ENCODE measurements around the gene GPRC5C. TPM values are rescaled to one million over a fixed set of nuclear protein-coding genes. Genes with fewer than 3 reads are reported as not detected.

Gene GPRC5C
- total and polyA plus RNA-seq, 4 donors: 41.9 to 81.4 (median 66.1) TPM

GRCh38 chr17:74413491-74413890 is 18.4 kb upstream of the GPRC5C start:
- Histone ChIP-seq H3K9ac (ENCODE audit: insufficient read depth in 1 of 2, low read length in 2 of 2) (no peak overlapping the region), H3K36me3 (ENCODE audit: control insufficient read depth in 4 of 4, insufficient read depth in 4 of 4, low read length in 4 of 4) (no peaks in the 10 kb centered on the region), H3K4me3 (no peak overlapping the region), H3K27ac (ENCODE audit: low read depth in 1 of 2, low read length in 1 of 2) (no peak overlapping the region), H3K9me3 (ENCODE audit: control insufficient read depth in 4 of 4, insufficient read depth in 3 of 4, low read length in 3 of 4) (peaks cover 0 to 2% (median 0%) of the 10 kb centered on the region in 4 donors), H3K4me1 (ENCODE audit: control insufficient read depth in 5 of 5, insufficient read depth in 5 of 5, low read length in 5 of 5) (peaks cover 0 to 1% (median 0%) of the 10 kb centered on the region in 5 donors), H3K27me3 (ENCODE audit: control insufficient read depth in 3 of 3, insufficient read depth in 3 of 3, low read length in 2 of 3) (no peaks in the 10 kb centered on the region)
- TF ChIP-seq CTCF (IDR thresholded peaks at IDR 0.05; ENCODE audit: control extremely low read depth, extremely low read depth): no peak
- ATAC-seq (ENCODE audit: insufficient read depth, low FRiP score): no peak
- DNase-seq: no peak
- WGBS, 2 donors: 78 to 85% methylated on average over 7 of the region's 7 CpGs

GRCh38 chr17:74414510-74414909 is 17.4 kb upstream of the GPRC5C start:
- DNase-seq (no peak), ATAC-seq (ENCODE audit: insufficient read depth, low FRiP score) (no peak)
- Histone ChIP-seq H3K9me3 (ENCODE audit: control insufficient read depth in 4 of 4, insufficient read depth in 3 of 4, low read length in 3 of 4) (peaks cover 0 to 2% (median 0%) of the 10 kb centered on the region in 4 donors), H3K27ac (ENCODE audit: low read depth in 1 of 2, low read length in 1 of 2) (no peak overlapping the region), H3K4me1 (ENCODE audit: control insufficient read depth in 5 of 5, insufficient read depth in 5 of 5, low read length in 5 of 5) (no peaks in the 10 kb centered on the region), H3K4me3 (no peak overlapping the region), H3K27me3 (ENCODE audit: control insufficient read depth in 3 of 3, insufficient read depth in 3 of 3, low read length in 2 of 3) (no peaks in the 10 kb centered on the region), H3K36me3 (ENCODE audit: control insufficient read depth in 4 of 4, insufficient read depth in 4 of 4, low read length in 4 of 4) (no peaks in the 10 kb centered on the region), H3K9ac (ENCODE audit: insufficient read depth in 1 of 2, low read length in 2 of 2) (no peak overlapping the region)
- 81 to 85% methylated on average over 3 of the region's 3 CpGs for WGBS, 2 donors
- no peak for TF ChIP-seq CTCF (IDR thresholded peaks at IDR 0.05; ENCODE audit: control extremely low read depth, extremely low read depth)

- no peak for ATAC-seq (ENCODE audit: insufficient read depth, low FRiP score)
- H3K27ac ChIP-seq (ENCODE audit: low read depth in 1 of 2, low read length in 1 of 2): no peak overlapping the region
- no peak for DNase-seq
- H3K9ac ChIP-seq (ENCODE audit: insufficient read depth in 1 of 2, low read length in 2 of 2): no peak overlapping the region
- no peaks in the 10 kb centered on the region for H3K27me3 ChIP-seq (ENCODE audit: control insufficient read depth in 3 of 3, insufficient read depth in 3 of 3, low read length in 2 of 3)
- H3K4me1 ChIP-seq (ENCODE audit: control insufficient read depth in 5 of 5, insufficient read depth in 5 of 5, low read length in 5 of 5): peaks cover 0 to 4% (median 0%) of the 10 kb centered on the region in 5 donors
- peaks cover 0 to 2% (median 0%) of the 10 kb centered on the region in 4 donors for H3K9me3 ChIP-seq (ENCODE audit: control insufficient read depth in 4 of 4, insufficient read depth in 3 of 4, low read length in 3 of 4)
- WGBS, 2 donors: 91 to 94% methylated on average over 13 of the region's 13 CpGs
- H3K4me3 ChIP-seq: no peak overlapping the region
- no peak for TF ChIP-seq CTCF (IDR thresholded peaks at IDR 0.05; ENCODE audit: control extremely low read depth, extremely low read depth)
- H3K36me3 ChIP-seq (ENCODE audit: control insufficient read depth in 4 of 4, insufficient read depth in 4 of 4, low read length in 4 of 4): no peaks in the 10 kb centered on the region
Observed at GRCh38 chr17:74415608-74416396, 16.1 kb upstream of the GPRC5C start.

All from lung (tissue), 12 donors.